ENCODE data around the gene DLEU7. TPM values are rescaled to one million over a fixed set of nuclear protein-coding genes. Genes with fewer than 3 reads are reported as not detected.

The DLEU7 gene
- total RNA-seq, 2 donors from 2014 or later: 0.10 to 0.15 TPM

DNA sequence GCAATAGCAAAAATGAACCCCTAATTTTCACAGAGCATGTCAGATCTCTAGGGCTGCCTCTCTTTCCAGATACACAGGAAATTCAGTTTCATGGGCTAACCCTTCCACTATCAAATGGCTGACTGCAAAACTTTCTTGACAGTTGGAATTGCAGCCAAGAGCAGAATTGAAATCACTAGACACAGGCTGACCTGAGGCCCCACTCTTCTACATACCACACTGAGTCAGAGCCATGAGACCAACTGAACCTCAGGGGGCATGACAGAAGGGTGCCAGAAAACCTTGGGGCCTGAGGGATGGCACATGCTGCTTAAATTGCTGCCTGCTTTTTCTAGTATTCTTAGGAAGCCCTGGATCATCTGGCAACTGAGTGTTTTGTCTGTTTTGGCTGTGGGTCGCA, 1.7 kb upstream of the DLEU7 start:
- ATAC-seq: no peak
- intact Hi-C loops (cut with DNase I): no loop called here
- DNase-seq: no peak

DNA sequence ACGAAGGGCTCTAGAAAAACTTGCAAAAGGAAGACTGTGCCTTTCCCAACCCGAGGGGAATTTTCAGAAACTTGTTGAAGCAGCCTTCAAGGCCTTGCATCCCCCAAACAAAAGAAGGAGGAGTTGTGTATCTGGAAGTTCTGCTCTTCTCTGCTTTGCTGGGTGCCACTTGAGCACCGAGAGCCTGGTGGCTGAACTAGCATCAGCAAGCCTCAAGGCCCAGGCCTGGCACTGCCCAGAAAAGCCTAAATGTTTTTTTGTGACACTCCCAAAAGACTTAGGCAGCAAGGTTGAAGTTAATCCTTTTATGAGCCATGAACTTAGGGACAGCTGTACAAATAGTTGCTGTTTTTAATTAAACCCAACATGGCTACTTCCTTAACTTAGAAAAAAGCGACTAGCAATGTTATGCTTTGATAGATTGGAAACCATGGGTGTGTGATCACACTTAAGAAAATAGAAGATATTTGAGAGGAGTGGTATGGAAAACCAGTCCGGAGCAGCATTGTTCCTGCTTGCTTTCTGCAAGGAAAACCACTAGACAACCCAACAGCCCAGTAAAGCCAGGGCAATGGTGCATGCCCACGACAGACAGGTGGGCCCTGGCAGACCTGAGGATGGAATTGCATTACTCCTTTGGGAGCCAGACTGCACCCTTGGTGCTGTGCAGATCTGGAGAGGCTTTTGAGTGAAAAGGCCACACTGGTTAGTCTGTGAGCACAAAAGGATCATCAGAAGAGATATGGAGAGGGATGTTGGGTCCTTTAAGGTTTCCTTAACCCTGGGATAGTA, 788 bp upstream of the DLEU7 start:
- ATAC-seq: no peak
- no peak for DNase-seq
- intact Hi-C loops (cut with DNase I): no loop called here

DNA sequence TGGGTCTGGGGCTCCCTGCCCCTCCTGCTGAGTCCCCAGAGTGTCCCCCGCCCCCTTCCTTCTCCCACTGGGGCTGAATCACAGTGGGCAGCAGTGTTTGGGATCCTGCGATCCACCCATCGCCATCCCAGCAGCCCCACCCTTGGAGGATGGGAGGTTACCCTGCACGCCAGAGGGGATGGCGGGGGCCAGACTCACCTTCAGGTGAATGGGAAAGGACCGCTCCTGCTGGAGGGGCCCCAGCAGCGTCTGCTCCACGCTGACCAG, 569 bp downstream of the DLEU7 start:
- ATAC-seq (no peak), DNase-seq (no peak)
- intact Hi-C loops (cut with DNase I): no loop called here

DNA sequence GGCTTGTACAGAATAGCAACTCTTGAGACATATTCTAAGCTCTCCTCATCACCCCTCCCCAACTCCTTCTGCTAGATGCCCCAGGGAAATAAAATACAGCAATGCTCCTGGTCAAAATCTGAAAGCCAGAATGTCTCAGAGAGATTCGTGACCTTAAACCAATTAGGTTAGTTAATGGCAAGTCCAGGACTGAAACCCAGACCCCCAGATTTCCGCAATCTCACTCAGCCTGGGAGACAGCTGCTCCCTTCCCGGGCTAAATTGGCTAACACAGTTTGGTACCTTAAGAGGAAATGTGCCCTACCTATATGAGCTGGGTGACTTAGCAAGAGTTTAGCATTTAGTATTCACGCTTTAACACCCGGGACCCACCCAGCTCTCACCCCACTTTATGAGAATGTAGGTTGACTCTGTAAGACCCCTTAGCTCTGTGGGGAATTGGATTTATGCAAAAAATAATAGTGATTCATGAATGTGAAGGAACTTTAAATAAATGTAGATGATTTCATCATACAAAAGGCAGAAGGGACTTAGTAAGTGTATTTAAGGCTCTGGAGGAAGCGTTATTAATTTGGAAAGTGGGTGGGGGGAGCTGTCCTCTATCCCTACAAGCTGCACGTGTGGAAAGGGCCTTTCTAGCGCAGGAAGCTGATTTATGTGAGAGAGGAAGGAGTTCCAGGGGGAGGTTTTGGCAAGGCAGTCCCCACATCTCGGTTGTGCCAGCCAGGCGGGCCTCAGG, 1.1 kb downstream of the DLEU7 start:
- no peak for DNase-seq
- intact Hi-C loops (cut with DNase I): no loop called here
- ATAC-seq: no peak

DNA sequence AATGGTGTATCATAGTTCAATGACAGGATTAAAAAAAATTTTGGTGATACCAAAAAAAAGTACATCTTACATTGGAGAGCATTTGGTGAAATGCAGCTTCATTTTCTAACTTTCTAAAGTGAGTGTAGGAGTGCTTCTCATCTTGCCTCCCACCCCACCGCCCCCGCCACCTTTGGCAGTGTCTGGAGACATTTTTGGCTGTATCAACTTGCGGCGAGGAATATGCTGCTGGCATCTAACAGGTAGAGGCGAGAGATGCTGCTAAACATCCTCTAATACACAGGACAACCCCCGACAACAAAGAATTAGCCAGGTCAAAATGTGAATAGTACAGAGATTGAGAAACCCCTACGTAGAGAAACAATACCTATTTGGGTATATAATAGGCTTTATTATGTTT, 1.7 kb downstream of the DLEU7 start:
- intact Hi-C loops (cut with DNase I): no loop called here
- ATAC-seq: no peak
- no peak for DNase-seq

DNA sequence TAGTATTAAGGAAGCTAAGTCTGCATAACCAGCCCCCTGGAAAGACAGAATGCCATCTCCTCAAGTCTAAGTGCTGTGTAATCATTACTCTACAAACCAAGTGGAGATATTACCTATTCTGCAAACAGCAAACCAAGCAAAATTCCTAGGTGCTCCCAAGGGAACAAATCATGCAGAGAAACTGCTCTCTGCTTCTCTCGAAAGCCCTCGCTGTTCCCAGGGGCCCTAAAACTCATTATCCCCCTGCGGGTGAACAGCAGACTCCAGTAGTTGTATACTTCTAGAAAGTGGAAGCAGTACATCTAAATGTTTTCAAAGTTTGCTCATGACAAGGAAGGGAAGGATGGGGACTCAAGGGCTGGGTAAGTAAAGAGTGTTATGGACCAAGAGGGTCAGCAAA, 3.2 kb downstream of the DLEU7 start:
- no peak for DNase-seq
- intact Hi-C loops (cut with DNase I): no loop called here
- ATAC-seq: no peak

DNA sequence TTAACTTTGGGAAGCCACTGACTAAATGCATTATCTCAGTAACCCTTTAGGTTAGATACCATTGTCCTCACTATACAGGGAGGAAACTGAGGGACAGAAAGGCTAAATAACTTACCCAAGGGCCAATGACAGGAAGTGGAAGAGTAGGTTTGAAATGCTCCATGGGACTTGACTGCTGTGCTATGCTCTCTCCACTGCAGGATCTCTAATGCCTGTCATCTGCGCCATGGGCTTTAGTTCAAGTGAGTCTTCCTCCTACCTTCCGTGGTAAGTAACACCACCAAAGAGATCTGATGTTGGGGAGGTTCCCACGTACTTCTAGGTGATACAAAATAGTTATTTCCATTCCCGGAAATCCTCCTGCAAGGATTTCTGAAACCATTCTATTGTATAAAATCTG, 3.7 kb downstream of the DLEU7 start:
- intact Hi-C loops (cut with DNase I): no loop called here
- DNase-seq: no peak
- ATAC-seq: no peak

DNA sequence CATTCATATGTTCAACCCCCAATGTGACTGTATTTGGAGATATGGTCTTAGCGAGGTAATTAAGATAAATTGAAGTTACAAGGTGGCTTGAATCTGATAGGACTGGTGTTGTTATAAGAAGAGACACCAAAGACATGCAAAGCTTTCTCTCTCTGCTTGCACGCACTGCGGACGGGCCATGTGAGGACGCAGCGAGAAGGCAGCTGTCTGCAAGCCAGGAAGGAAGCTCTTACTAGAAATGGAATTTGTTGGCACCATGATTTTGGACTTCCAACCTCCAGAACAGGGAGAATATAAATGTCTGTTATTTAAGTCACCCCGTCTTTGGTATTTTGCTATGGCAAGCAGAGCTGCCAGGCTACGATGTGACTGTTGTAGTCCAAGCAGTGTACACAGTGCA, 4.8 kb downstream of the DLEU7 start:
- ATAC-seq (no peak), DNase-seq (no peak)
- intact Hi-C loops (cut with DNase I): no loop called here

DNA sequence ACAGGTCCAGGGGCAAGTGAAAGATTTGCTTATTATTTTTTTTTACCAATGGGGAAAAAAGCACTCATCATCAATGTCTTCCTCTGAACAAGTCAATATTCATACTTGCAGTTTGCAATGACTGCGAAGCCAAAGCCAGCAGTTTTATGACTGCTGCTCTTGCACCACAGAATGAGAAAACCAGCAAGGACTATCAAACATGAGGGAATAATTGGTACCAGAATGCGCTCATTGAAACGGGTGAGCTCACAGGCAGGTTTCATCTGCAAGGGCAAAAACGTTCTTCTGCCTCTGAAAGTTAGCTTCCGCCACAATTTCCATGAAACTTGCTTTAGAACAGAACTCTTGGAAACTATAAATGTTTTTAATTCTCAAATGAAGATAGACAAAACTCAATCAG, 5.5 kb downstream of the DLEU7 start:
- DNase-seq (no peak), ATAC-seq (no peak)
- intact Hi-C loops (cut with DNase I): no loop called here

DNA sequence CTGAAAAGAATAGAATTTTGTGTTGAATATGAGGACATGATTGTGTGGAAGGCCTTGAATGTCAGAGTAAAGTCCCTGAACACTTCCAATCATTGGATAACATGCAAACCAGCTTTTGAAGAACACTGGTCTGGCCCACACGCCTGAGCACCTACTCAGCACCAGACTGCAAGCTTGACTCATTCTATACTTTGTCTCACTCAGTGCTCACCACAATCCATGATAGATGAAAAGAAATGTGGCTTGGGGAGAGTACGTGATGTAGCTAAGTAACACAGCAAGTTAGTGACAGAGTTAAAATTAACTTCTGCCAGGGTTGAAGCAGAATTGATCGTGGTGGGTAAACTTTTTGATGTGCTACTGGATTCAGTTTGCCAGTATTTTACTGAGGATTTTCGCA, 12.0 kb downstream of the DLEU7 start:
- DNase-seq (no peak), ATAC-seq (no peak)
- intact Hi-C loops (cut with DNase I): no loop called here

DNA sequence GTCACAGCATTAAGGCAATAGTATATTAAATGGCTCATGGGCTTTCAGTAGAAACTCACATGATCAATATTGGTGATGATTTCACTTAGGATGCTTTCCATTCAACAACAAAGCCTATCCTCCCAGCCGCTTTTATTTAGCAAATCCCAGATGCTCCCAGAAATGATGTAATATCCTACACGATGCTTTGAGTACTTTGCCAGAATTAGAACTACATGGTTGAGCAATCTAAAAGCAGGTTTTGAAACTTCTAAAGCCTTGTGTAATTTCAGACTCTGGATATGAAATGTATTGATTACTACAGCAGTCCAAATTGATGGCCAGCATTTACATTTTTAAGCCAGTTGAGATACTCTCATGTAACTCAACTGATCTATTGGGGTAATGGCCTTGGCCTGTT, 13.6 kb downstream of the DLEU7 start:
- ATAC-seq (no peak), DNase-seq (no peak)
- intact Hi-C loops (cut with DNase I): no loop called here

DNA sequence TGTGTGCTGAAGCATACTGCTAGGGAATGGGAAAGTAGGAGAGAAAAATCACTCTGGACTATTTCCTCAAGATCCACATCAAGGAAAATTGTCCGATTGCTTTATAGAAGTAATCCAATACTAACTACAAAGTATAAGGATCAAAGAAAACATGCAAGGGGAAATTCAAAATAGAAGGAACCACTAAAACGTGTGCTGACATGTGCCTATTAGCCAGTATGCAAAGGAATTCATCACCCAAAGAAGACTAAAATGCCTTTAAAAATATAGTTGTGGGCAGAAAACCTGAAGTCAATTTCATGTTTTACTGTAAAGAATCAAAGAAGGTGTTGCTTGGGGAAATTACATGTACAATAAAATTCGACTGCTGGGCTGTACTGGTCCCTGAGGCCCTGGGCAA, 14.3 kb downstream of the DLEU7 start:
- intact Hi-C loops (cut with DNase I): no loop called here
- no peak for ATAC-seq

DNA sequence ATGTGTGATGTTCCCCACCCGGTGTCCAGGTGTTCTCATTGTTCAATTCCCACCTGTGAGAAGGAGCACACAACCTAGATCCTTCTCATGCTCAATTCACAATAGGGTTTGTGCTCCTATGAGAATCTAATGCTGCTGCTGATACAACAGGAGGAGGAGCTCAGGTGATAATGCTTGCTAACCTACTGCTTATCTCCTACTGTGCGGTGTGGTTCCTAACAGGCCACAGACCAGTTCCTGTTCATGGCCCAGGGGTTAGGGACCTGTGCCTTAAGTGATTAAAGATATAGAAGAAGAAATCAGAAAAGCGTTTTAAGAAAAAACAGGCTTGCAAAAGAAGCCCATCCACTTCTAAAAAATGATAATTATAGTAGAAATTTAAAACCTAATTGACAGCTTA, 17.5 kb downstream of the DLEU7 start:
- intact Hi-C loops (cut with DNase I): no loop called here
- DNase-seq (no peak), ATAC-seq (no peak)

More for the DNA sequence above, 14.3 kb downstream of the DLEU7 start:
- DNase-seq: no peak

DNA sequence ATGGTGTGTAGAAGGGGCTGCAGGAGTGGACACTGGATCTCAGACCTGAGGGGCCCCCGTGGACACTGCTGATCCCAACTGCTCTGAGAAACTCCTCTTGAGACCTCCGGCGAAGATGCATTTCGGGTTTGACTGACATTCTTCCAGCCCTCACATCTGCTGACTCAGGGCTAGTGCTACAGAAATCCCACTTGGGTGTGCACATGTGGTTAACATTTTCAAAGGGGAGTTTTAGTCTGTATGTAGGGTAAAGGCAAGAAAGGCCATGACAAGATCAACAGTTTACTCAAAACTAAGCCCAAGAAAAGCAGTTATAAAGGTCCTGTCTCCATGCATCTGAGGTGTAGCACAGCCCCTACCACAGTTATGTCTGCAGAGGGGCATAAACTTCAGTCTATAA, 31.2 kb downstream of the DLEU7 start:
- DNase-seq (no peak), ATAC-seq (no peak)

DNA sequence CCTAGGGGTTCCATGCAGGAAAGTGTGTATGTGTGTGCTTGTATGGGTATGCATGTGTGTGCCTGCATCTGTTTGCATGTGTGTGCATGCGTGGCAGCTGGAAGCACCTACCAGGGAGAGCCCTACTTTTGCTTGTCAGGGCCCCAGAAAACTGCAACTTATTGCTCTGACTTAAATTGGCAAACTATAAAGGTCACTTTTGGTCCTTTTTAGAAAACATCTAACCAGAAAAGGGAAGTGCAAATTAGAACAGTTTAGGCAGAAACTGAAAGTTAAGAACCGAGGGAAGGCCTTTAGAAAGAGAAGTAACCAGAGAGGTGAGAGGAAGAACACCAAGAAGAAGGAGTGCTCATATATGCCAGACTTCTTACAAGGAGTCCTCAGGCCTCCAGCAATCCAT, 32.5 kb downstream of the DLEU7 start:
- DNase-seq (no peak), ATAC-seq (no peak)
- intact Hi-C loops (cut with DNase I): no loop called here

More for the DNA sequence above, 31.2 kb downstream of the DLEU7 start:
- intact Hi-C loops (cut with DNase I): no loop called here

DNA sequence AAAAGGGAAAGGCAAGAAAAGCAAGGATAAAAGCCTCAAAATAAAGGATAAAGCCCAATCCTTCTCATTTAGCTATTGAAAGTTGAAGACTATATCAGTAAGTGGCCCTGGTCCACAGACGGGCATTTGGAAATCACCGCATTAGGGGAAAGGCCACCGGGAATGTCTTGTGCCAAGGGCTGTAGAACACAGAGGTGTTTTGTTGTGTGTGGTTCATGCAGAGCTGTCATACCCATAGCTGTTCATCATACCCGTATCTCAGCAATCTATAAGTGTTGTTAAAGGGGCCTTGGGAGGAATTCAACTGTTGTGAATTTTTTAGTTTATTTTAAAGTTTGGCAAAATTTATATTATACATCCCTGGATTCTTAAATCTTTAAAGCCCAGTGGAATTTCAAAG, 33.0 kb downstream of the DLEU7 start:
- no peak for DNase-seq
- no peak for ATAC-seq
- intact Hi-C loops (cut with DNase I): no loop called here

DNA sequence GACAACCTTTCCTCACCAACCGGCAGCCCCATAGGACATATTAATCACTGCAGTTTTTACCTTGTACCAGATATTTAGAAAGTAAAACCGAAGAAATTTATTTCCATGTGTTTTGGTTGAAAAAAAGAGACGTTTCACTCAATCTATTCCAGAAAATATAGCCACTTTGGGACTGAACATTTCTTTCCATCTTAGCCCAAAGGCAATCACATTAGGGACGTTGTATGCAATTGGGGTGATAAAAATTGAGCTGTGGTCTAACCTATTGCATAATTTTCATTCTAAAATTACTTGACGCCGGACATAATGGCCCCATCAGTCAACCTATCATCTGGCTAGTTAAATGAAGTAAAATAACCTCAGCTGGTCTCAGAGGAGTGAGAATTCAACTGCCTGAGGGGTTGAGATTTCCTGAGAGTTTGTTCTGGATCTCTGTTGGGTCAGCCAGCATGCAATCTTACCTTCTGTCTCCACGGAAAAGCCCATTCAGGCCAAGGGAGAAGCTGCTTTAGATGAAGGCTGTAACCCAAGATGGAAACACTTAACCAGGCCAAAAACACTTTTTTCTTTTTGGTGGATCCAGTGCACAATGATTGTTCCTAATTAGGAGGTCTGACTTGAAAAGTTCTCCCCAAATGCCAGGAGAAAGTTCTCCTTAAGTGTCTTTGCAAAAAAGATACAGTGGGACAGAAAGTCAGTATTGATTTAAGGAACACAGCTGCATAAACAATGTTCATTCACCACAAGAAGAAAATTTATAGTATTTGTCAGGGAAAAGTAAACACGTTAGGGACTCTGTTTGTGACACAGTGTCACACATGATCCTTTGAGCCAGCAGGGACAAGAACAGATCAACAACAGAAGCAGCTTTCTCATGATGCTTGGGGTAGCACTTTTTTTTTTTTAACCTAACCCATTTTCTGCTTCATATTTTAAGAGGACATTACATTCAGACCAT, 34.1 kb downstream of the DLEU7 start:
- intact Hi-C loops (cut with DNase I): loop anchor here in 1 of 2 donors (10.0 kb wide), 1 partner anchor 725 kb away; no protein-coding TSS in a partner anchor
- no peak for DNase-seq

DNA sequence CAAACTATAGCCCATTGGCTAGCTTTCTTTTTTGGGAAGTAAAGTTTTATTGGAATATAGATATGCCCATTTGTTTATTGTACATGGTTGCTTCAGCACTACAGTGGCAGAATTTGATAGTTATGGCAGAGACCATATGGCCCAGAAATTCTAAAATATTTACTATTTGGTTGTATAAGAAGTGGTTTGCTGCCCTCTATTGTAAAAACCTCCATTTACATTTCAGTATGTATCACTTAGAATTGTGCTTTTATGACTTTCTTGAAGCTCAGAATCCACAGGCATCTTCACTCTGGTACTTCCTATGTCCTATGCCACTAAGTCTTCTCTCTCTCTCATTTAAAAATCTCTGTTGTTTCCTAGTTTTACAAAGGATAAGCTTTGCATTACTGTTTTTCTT, 37.7 kb downstream of the DLEU7 start:
- DNase-seq (no peak), ATAC-seq (no peak)
- intact Hi-C loops (cut with DNase I): loop anchor here in 1 of 2 donors (10.0 kb wide), 1 partner anchor 721 kb away; no protein-coding TSS in a partner anchor

More for the DNA sequence above, 34.1 kb downstream of the DLEU7 start:
- no peak for ATAC-seq

DNA sequence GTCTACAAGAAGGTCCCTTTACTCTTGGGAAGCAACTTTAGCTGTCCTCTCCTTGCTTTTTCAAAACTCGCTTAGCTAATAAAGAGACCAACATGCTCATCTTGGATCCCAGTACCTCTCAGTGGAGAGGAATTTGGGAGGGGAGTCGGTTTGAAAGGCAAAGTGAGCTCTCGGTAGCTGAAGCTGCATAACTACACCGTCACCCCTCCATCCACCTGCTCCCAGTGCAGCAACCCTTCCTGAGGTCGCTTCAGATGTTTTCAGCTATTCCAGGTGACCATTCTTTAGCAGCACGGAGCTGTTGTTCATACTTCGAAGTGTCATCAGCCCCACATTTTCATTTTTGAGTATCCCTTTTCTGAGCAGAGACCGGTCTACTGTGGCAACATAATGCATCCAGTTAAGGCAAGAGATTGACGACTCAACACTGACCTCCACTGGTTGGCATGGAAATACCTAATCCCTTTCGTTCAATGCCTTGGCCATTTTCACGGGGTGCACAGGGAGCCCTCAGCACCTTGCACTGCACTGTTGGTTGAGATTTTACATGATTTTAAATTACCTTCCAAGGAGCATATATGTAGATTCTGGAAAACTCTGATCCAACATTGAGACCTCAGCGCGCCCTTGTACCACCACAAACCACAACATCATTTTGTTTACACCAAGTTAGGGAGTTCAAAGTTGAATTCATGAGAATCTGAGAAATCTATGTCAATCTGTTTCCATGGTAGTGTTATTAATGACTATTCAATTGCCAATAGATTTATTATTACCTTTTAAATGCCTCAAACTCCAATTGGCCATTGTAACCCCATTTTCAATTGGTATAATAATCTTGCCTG, 42.2 kb downstream of the DLEU7 start:
- ATAC-seq (peak; percentile 93 to 94), DNase-seq (peak; percentile 35)
- intact Hi-C loops (cut with DNase I): loop anchor here in 1 of 2 donors (2.0 to 10.0 kb wide), 3 partner anchors 424 to 825 kb away; no protein-coding TSS in a partner anchor
